Measurements from ENCODE around the gene SIGLEC11.
"Not testable (repeated sequence)": the region's sequence is repeated elsewhere in the genome, so short reads cannot be mapped to it uniquely, and the experiment has no call there.

SIGLEC11 gene

GRCh38 chr19:49924881-49925210, 36.1 kb downstream of the SIGLEC11 start:
- not testable (repeated sequence) for DNase-seq

- DNase-seq, result no peak
These were observed 36.7 kb downstream of the SIGLEC11 start for GRCh38 chr19:49924004-49924880.

- no peak for DNase-seq
These were observed 37.6 kb downstream of the SIGLEC11 start for GRCh38 chr19:49923055-49924003.

- DNase-seq, result no peak
These were observed 38.8 kb downstream of the SIGLEC11 start for GRCh38 chr19:49921871-49922795.

- DNase-seq, result no peak
These were observed 40.2 kb downstream of the SIGLEC11 start for GRCh38 chr19:49920624-49921363.

GRCh38 chr19:49918089-49918488, 42.9 kb downstream of the SIGLEC11 start:
- DNase-seq, result no peak

- no peak for DNase-seq
These were observed 43.9 kb downstream of the SIGLEC11 start for GRCh38 chr19:49916839-49917733.

- DNase-seq, result no peak
These were observed 45.7 kb downstream of the SIGLEC11 start for GRCh38 chr19:49915271-49915670.

GRCh38 chr19:49913720-49914119, 47.3 kb downstream of the SIGLEC11 start:
- no peak for DNase-seq

- DNase-seq, result no peak
These were observed 47.8 kb downstream of the SIGLEC11 start for GRCh38 chr19:49912965-49913685.

GRCh38 chr19:49911381-49912145, 49.4 kb downstream of the SIGLEC11 start:
- DNase-seq, result peak in 1 of 5 experiments; percentile 50

GRCh38 chr19:49910179-49910578, 50.8 kb downstream of the SIGLEC11 start:
- DNase-seq, result no peak

GRCh38 chr19:49908480-49909420, 52.2 kb downstream of the SIGLEC11 start:
- DNase-seq, result no peak

GRCh38 chr19:49907745-49908446, 53.1 kb downstream of the SIGLEC11 start:
- DNase-seq, result no peak

- no peak for DNase-seq
These were observed 54.0 kb downstream of the SIGLEC11 start for GRCh38 chr19:49906879-49907564.

GRCh38 chr19:49904136-49904535, 56.8 kb downstream of the SIGLEC11 start:
- DNase-seq, result no peak

Measured in T-helper 2 cell (primary cell).